HepG2 (cell line): ENCODE data around the gene PRIM2. TPM values are rescaled to one million over a fixed set of nuclear protein-coding genes. Genes with fewer than 3 reads are reported as not detected.
A peak's percentile ranks its signal among the peaks of the same experiment; 100 is the strongest.
"Not testable (repeated sequence)": the region's sequence is repeated elsewhere in the genome, so short reads cannot be mapped to it uniquely, and the experiment has no call there.

ENCODE experiments used
- ATAC-seq: fragments of 200-7000 bp; cut with Tn5 transposase; 3 replicates; pipeline ENCODE4 v1.9.1; 2020; ENCODE audit warnings: mild to moderate bottlenecking, moderate library complexity
- BruUV-seq: library from RNA; stranded (reverse); fragments of 400-500 nt; replicated peaks from 2 replicates; lab custom pipeline; 2021; lab: Mats Ljungman, UMichigan
- CTCF ChIA-PET: fragments of 300-600 bp; formaldehyde crosslinking; extraction: SDS; loops from one replicate; lab custom pipeline; 2021; ENCODE audit warnings: low total read pairs, inconsistent platforms, low intra/inter-chr PET ratio; lab: Yijun Ruan, JAX
- POLR2A ChIA-PET: fragments of 350-600 bp; sonication (Branson Sonifier 250); formaldehyde crosslinking; loops from one replicate; lab custom pipeline; 2020; ENCODE audit warnings: antibody characterized with exemption, inconsistent platforms; lab: Yijun Ruan, JAX
- DNase-seq: peaks from one replicate; pipeline ENCODE4 v3.0.0-alpha.2; 2015; ENCODE audit warnings: low spot score
- FAIRE-seq: peaks from 3 replicates; lab custom pipeline; 2011; peaks lifted over from hg19 to GRCh38; lab: Jason Lieb, UNC
- H2AFZ ChIP-seq: one replicate; pipeline ENCODE4 v1.6.1; 2011; ENCODE audit warnings: low read length, inconsistent platforms
- H3K27ac ChIP-seq: fragments of 300-600 bp; 3 replicates; pipeline ENCODE4 v1.8.0; 2011; ENCODE audit warnings: mixed run types, mild to moderate bottlenecking, mixed read lengths, low read length, inconsistent platforms; ENCODE audit not compliant: insufficient read depth; ENCODE audit errors: extremely low read length
- H3K27me3 ChIP-seq, 2 experiments: fragments of 200-600 bp in 1 of 2; 2 replicates in 1 of 2; 3 replicates in 1 of 2; pipeline versions ENCODE4 v1.6.0 to v1.8.0; 2011; ENCODE audit warnings: low read length in 2 of 2, mild to moderate bottlenecking in 2 of 2, moderate library complexity in 2 of 2, inconsistent platforms in 1 of 2; ENCODE audit not compliant: insufficient read depth in 2 of 2, control insufficient read depth in 1 of 2
- H3K36me3 ChIP-seq, 2 experiments: fragments of 200-600 bp in 1 of 2; replicated peaks in 1 of 2; 2 replicates in 1 of 2; 3 replicates in 1 of 2; pipeline versions ENCODE4 v1.5.1 to v1.8.0; 2011; ENCODE audit warnings: low read length in 2 of 2, inconsistent platforms in 1 of 2; ENCODE audit not compliant: insufficient read depth in 2 of 2, control insufficient read depth in 1 of 2
- H3K4me1 ChIP-seq: 2 replicates; pipeline ENCODE4 v1.5.1; 2012; ENCODE audit warnings: low read length, inconsistent platforms; ENCODE audit not compliant: insufficient read depth
- H3K4me2 ChIP-seq: 2 replicates; pipeline ENCODE4 v1.6.0; 2011; ENCODE audit warnings: low read depth, low read length, inconsistent platforms
- H3K4me3 ChIP-seq, 3 experiments: fragments of 200-600 bp in 1 of 3; sonication (generic), shearing (Covaris generic) in 1 of 3; replicated peaks in 1 of 3; 2 replicates each; pipeline ENCODE4 v1.5.1; 2011 to 2016; ENCODE audit warnings: low read length in 3 of 3, inconsistent platforms in 2 of 3, low read depth in 2 of 3, mild to moderate bottlenecking in 2 of 3, control low read depth in 1 of 3, mixed read lengths in 1 of 3; ENCODE audit not compliant: insufficient read depth in 1 of 3
- H3K79me2 ChIP-seq: one replicate; pipeline ENCODE4 v1.6.1; 2011; ENCODE audit warnings: low read length, inconsistent platforms; ENCODE audit not compliant: insufficient read depth
- H3K9ac ChIP-seq: 2 replicates; pipeline ENCODE4 v1.6.0; 2011; ENCODE audit warnings: mild to moderate bottlenecking, low read depth, low read length, inconsistent platforms; ENCODE audit not compliant: insufficient read depth
- H3K9me3 ChIP-seq: 2 replicates; pipeline ENCODE4 v1.5.1; 2012; ENCODE audit warnings: mild to moderate bottlenecking, low read length
- H4K20me1 ChIP-seq: 2 replicates; pipeline ENCODE4 v1.6.0; 2011; ENCODE audit warnings: inconsistent platforms, mild to moderate bottlenecking, low read length, moderate library complexity; ENCODE audit not compliant: insufficient read depth
- CEBPG ChIP-seq: IDR thresholded peaks from 2 replicates; pipeline ENCODE4 v1.6.1; 2016
- HNF4A ChIP-seq: sonication (generic); formaldehyde crosslinking; IDR thresholded peaks from 2 replicates; pipeline ENCODE4 v1.4.0; 2020; ENCODE audit warnings: missing genetic modification reagents
- HNF4G ChIP-seq, 2 experiments: sonication (generic) in 1 of 2; formaldehyde crosslinking in 1 of 2; IDR thresholded peaks; 2 replicates each; pipeline versions ENCODE4 v1.4.0 to v1.6.1; 2011 to 2020; ENCODE audit warnings: borderline replicate concordance in 2 of 2, low read depth in 2 of 2, mild to moderate bottlenecking in 2 of 2, low read length in 1 of 2, missing genetic modification reagents in 1 of 2, moderate library complexity in 1 of 2
- SP5 ChIP-seq: IDR thresholded peaks from 2 replicates; pipeline ENCODE4 v1.6.1; 2016; ENCODE audit warnings: low read depth, borderline replicate concordance
- STAG1 ChIP-seq: sonication (generic); formaldehyde crosslinking; IDR thresholded peaks from 2 replicates; pipeline ENCODE4 v1.4.0; 2020; ENCODE audit warnings: missing genetic modification reagents
- ZNF644 ChIP-seq: IDR thresholded peaks from 2 replicates; pipeline ENCODE4 v1.6.1; 2016; ENCODE audit warnings: low read depth
- WGBS: methylation state at CpG from one replicate; pipeline ENCODE4 v1.1.6; 2017; ENCODE audit warnings: low lambda C conversion rate; 5-methylcytosine and 5-hydroxymethylcytosine counted together
- in situ Hi-C: cut with HindIII; loops from 2 replicates; pipeline ENCODE4 v1.10.0; 2017; ENCODE audit warnings: low pct_unique_long_range_greater_than_20kb; ENCODE audit not compliant: extremely low pct_ligation_motif_present
- intact Hi-C: fragments of 100-400 bp; cut with micrococcal nuclease; formaldehyde crosslinking; loops from one replicate; pipeline ENCODE4 v1.10.0; 2022; ENCODE audit not compliant: unreplicated experiment
- polyA plus RNA-seq, 8 experiments: library from polyadenylated mRNA; depleted of rRNA in 3 of 8; stranded (reverse) in 7 of 8; unstranded in 1 of 8; fragments of >200 nt; fragmentation: Illumina TruSeq in 4 of 8; extraction: Trizol in 4 of 8; gene quantifications; 2 replicates each; pipeline versions ENCODE4 v1.2.1 to v1.2.3, GENCODE V29; 2011 to 2016; ENCODE audit warnings: low read depth in 4 of 8, missing spikeins in 1 of 8, mixed read lengths in 1 of 8; ENCODE audit not compliant: insufficient read depth in 1 of 8
- total RNA-seq, 5 experiments: library from RNA; depleted of rRNA; stranded (reverse); fragments of >200 nt; fragmentation: Illumina TruSeq; extraction: Trizol; gene quantifications; 2 replicates each; pipeline ENCODE4 v1.2.3, GENCODE V29; 2016; ENCODE audit warnings: low read depth in 1 of 5
- TF ChIP-seq, protein P1 (sequence below): sonication (generic); formaldehyde crosslinking; IDR thresholded peaks from 2 replicates; pipeline ENCODE4 v1.5.0; 2020; ENCODE audit warnings: mild to moderate bottlenecking, missing genetic modification reagents, moderate library complexity
- TF ChIP-seq, protein P2 (sequence below): IDR thresholded peaks from 2 replicates; pipeline ENCODE4 v1.6.1; 2016; ENCODE audit warnings: low read depth

PRIM2 gene
- total and polyA plus RNA-seq, 2 of the 13 experiments (the other 11 are each of a cell fraction or from before 2014, with no cell fraction given) = 8.0 to 52.7 TPM

DNA sequence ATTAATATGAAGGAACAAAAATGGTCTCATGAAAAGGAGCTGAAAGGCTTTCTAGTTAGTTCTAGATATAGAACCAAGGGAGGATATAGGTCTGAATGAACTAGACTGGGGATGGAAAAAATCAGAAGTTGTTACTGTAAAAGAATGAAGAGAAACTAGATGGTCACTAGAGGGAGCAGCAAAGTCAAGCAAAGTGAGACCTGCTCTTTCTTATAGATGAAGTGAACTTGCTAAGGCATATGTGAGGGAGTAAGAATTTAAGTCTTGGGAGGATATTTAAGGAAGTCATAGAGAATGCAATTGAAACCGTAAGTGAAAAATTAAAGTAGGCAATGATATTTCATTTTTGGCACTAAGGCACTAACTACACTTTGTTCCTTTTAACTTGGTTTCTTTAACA lies 218.6 kb downstream of the PRIM2 start:
- H3K4me2 ChIP-seq, H3K4me1 ChIP-seq, H3K79me2 ChIP-seq, H3K36me3 ChIP-seq, CTCF ChIA-PET, intact Hi-C loops, POLR2A ChIA-PET, H3K9ac ChIP-seq, H3K27ac ChIP-seq, H3K4me3 ChIP-seq, H2AFZ ChIP-seq, H3K9me3 ChIP-seq, FAIRE-seq, BruUV-seq, in situ Hi-C loops, H4K20me1 ChIP-seq, H3K27me3 ChIP-seq: not testable (repeated sequence)
- peak; percentile 84 for ATAC-seq
- peak; percentile 42 for DNase-seq
- TF ChIP-seq STAG1 (CRISPR knock-in tag) = peak; percentile 58
- TF ChIP-seq, protein P1, sequence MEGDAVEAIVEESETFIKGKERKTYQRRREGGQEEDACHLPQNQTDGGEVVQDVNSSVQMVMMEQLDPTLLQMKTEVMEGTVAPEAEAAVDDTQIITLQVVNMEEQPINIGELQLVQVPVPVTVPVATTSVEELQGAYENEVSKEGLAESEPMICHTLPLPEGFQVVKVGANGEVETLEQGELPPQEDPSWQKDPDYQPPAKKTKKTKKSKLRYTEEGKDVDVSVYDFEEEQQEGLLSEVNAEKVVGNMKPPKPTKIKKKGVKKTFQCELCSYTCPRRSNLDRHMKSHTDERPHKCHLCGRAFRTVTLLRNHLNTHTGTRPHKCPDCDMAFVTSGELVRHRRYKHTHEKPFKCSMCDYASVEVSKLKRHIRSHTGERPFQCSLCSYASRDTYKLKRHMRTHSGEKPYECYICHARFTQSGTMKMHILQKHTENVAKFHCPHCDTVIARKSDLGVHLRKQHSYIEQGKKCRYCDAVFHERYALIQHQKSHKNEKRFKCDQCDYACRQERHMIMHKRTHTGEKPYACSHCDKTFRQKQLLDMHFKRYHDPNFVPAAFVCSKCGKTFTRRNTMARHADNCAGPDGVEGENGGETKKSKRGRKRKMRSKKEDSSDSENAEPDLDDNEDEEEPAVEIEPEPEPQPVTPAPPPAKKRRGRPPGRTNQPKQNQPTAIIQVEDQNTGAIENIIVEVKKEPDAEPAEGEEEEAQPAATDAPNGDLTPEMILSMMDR (CRISPR knock-in tag) = peak; percentile 45
- whole genome bisulfite sequencing = 89% methylated on average over 1 of the region's 1 CpG

DNA sequence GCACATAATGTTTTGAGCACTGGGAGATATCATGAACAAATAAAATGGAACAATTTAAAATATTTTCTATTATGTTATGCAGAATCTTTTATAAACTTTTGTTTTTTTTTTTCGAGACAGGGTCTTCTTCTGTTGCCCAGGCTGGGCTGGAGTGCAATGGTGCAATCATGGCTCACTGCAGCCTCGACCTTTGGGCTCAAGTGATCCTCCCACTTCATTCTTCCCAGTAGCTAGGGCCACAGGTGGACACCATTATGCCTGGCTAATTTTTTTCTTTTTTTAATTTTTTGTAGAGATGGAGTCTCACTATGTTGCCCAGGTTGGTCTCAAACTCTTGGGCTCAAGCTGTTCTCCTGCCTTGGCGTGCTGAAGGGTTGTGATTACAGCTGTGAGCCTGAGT lies 220.5 kb downstream of the PRIM2 start:
- H3K9ac ChIP-seq; H3K36me3 ChIP-seq; intact Hi-C loops; H4K20me1 ChIP-seq; H3K27ac ChIP-seq; H3K4me3 ChIP-seq; FAIRE-seq; POLR2A ChIA-PET; CTCF ChIA-PET; H2AFZ ChIP-seq; H3K9me3 ChIP-seq; H3K27me3 ChIP-seq; H3K4me2 ChIP-seq; BruUV-seq; H3K79me2 ChIP-seq; in situ Hi-C loops; H3K4me1 ChIP-seq; TF ChIP-seq HNF4G (CRISPR knock-in tag; IDR thresholded peaks at IDR 0.05; ENCODE audit: borderline replicate concordance, low read depth): not testable (repeated sequence)
- ATAC-seq (peak; percentile 96), DNase-seq (peak; percentile 23)
- 62% methylated on average over 3 of the region's 3 CpGs for WGBS
- TF ChIP-seq HNF4G (IDR thresholded peaks at IDR 0.05; ENCODE audit: borderline replicate concordance, low read depth, low read length) (peak; percentile 17; the same call in 1 of the 2 replicates), ZNF644 (CRISPR knock-in tag) (peak; percentile 93), HNF4A (CRISPR knock-in tag) (peak; percentile 75), CEBPG (CRISPR knock-in tag) (peak; percentile 49), SP5 (CRISPR knock-in tag) (peak; percentile 64)
- TF ChIP-seq, protein P2, sequence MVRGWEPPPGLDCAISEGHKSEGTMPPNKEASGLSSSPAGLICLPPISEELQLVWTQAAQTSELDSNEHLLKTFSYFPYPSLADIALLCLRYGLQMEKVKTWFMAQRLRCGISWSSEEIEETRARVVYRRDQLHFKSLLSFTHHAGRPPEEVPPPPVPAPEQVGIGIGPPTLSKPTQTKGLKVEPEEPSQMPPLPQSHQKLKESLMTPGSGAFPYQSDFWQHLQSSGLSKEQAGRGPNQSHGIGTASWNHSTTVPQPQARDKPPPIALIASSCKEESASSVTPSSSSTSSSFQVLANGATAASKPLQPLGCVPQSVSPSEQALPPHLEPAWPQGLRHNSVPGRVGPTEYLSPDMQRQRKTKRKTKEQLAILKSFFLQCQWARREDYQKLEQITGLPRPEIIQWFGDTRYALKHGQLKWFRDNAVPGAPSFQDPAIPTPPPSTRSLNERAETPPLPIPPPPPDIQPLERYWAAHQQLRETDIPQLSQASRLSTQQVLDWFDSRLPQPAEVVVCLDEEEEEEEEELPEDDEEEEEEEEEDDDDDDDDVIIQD (CRISPR knock-in tag) = peak; percentile 67; the same call in 1 of the 2 replicates

DNA sequence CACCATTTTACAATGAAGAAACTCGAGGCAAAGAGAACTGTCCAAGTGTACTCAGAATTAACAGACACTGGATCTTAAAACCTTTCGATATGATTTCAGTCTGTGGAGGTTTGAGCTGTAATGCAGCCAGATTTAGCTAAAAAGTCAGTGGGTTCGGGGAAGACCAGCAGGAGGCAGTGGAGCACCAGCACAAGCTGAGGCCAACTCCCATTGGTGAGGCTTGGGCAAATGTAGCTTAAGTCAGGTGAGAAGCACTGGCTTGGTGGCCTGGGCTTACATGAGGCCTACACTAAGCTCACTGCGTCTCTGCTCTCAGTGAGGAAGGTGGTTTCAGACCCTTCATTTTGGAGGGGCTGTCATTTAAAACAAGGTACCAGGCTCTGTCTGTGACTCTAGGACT lies 234.5 kb downstream of the PRIM2 start:
- H3K79me2 ChIP-seq, H3K36me3 ChIP-seq, H4K20me1 ChIP-seq, H3K27me3 ChIP-seq, H3K27ac ChIP-seq, DNase-seq, H3K9me3 ChIP-seq, in situ Hi-C loops, BruUV-seq, intact Hi-C loops, H2AFZ ChIP-seq, H3K4me2 ChIP-seq, H3K4me1 ChIP-seq, POLR2A ChIA-PET, CTCF ChIA-PET, H3K9ac ChIP-seq, FAIRE-seq, H3K4me3 ChIP-seq: not testable (repeated sequence)
- WGBS = 100% methylated on average over 4 of the region's 4 CpGs
- peak; percentile 41; the same call in 2 of the 3 replicates for ATAC-seq
